SK-N-SH treated with all-trans-retinoic acid at 6 μM for 48 hours (cell line): ENCODE data around the gene COL6A1.

ENCODE experiments used
- ATAC-seq: fragments of 200-7000 bp; cut with Tn5 transposase; 3 replicates; pipeline ENCODE4 v1.9.1; 2020; ENCODE audit warnings: mild to moderate bottlenecking, moderate library complexity
- ARNTL ChIP-seq: fragments of 450-650 bp; formaldehyde crosslinking; IDR thresholded peaks from 2 replicates; pipeline ENCODE4 v1.5.0; 2020; ENCODE audit warnings: low read depth, mild to moderate bottlenecking, moderate library complexity, borderline replicate concordance
- BACH2 ChIP-seq: fragments of 250-450 bp; sonication (Bioruptor Pico); IDR thresholded peaks from 2 replicates; pipeline ENCODE4 v1.9.0; 2021; ENCODE audit warnings: mild to moderate bottlenecking, borderline replicate concordance
- CREB5 ChIP-seq: fragments of 250-450 bp; sonication (Bioruptor Pico); IDR thresholded peaks from 2 replicates; pipeline ENCODE4 v1.5.1; 2020; ENCODE audit warnings: low read depth, mild to moderate bottlenecking, moderate library complexity
- CSDC2 ChIP-seq: fragments of 250-450 bp; sonication (Bioruptor Pico); IDR thresholded peaks from 2 replicates; pipeline ENCODE4 v1.5.0; 2020; ENCODE audit warnings: mild to moderate bottlenecking, moderate library complexity
- ESRRG ChIP-seq: fragments of 250-450 bp; sonication (Bioruptor Pico); IDR thresholded peaks from 2 replicates; pipeline ENCODE4 v1.6.1; 2021; ENCODE audit warnings: mild to moderate bottlenecking
- GLIS3 ChIP-seq: fragments of 250-450 bp; sonication (Bioruptor Pico); IDR thresholded peaks from 2 replicates; pipeline ENCODE4 v1.5.0; 2020; ENCODE audit warnings: mild to moderate bottlenecking, moderate library complexity
- ISL1 ChIP-seq: fragments of 250-450 bp; sonication (Bioruptor Pico); IDR thresholded peaks from 2 replicates; pipeline ENCODE4 v2.1.2; 2022; ENCODE audit warnings: mild to moderate bottlenecking, moderate library complexity
- PATZ1 ChIP-seq: fragments of 250-450 bp; sonication (Bioruptor Pico); IDR thresholded peaks from 2 replicates; pipeline ENCODE4 v1.8.0; 2020; ENCODE audit warnings: mild to moderate bottlenecking, moderate library complexity, borderline replicate concordance
- POU6F1 ChIP-seq: fragments of 250-450 bp; sonication (Bioruptor Pico); IDR thresholded peaks from 2 replicates; pipeline ENCODE4 v1.8.0; 2021; ENCODE audit warnings: low read depth, mild to moderate bottlenecking, moderate library complexity, borderline replicate concordance
- PPARA ChIP-seq: fragments of 250-450 bp; sonication (Bioruptor Pico); IDR thresholded peaks from 2 replicates; pipeline ENCODE4 v1.5.0; 2020; ENCODE audit warnings: mild to moderate bottlenecking, borderline replicate concordance
- SNAI2 ChIP-seq: fragments of 250-450 bp; sonication (Bioruptor Pico); IDR thresholded peaks from 2 replicates; pipeline ENCODE4 v1.5.0; 2020; ENCODE audit warnings: mild to moderate bottlenecking, moderate library complexity
- TCF4 ChIP-seq: fragments of 250-450 bp; sonication (Bioruptor Pico); IDR thresholded peaks from 2 replicates; pipeline ENCODE4 v1.8.0; 2021; ENCODE audit warnings: mild to moderate bottlenecking, moderate library complexity, borderline replicate concordance
- TOX ChIP-seq: fragments of 250-450 bp; sonication (Bioruptor Pico); IDR thresholded peaks from 2 replicates; pipeline ENCODE4 v1.8.0; 2021; ENCODE audit warnings: mild to moderate bottlenecking, moderate library complexity, borderline replicate concordance
- TSHZ2 ChIP-seq: fragments of 250-450 bp; sonication (Bioruptor Pico); IDR thresholded peaks from 2 replicates; pipeline ENCODE4 v1.5.0; 2020; ENCODE audit warnings: mild to moderate bottlenecking, moderate library complexity
- ZC3H10 ChIP-seq: fragments of 250-450 bp; sonication (Bioruptor Pico); IDR thresholded peaks from 2 replicates; pipeline ENCODE4 v1.5.1; 2021; ENCODE audit warnings: mild to moderate bottlenecking, moderate library complexity
- ZFP3 ChIP-seq: fragments of 250-450 bp; sonication (Bioruptor Pico); IDR thresholded peaks from 2 replicates; pipeline ENCODE4 v1.5.0; 2020; ENCODE audit warnings: mild to moderate bottlenecking, moderate library complexity
- ZFP30 ChIP-seq: fragments of 450-650 bp; formaldehyde crosslinking; IDR thresholded peaks from 2 replicates; pipeline ENCODE4 v1.5.0; 2022; ENCODE audit warnings: mild to moderate bottlenecking, moderate library complexity
- ZNF565 ChIP-seq: fragments of 450-650 bp; formaldehyde crosslinking; conservative IDR thresholded peaks from 2 replicates; pipeline ENCODE4 v1.5.0; 2020; ENCODE audit warnings: low read depth, mild to moderate bottlenecking, moderate library complexity
- ZNF70 ChIP-seq: fragments of 450-650 bp; formaldehyde crosslinking; IDR thresholded peaks from 2 replicates; pipeline ENCODE4 v1.5.0; 2020; ENCODE audit warnings: mild to moderate bottlenecking, moderate library complexity
- ZNF8 ChIP-seq: fragments of 450-650 bp; formaldehyde crosslinking; IDR thresholded peaks from 2 replicates; pipeline ENCODE4 v1.5.0; 2020; ENCODE audit warnings: mild to moderate bottlenecking, moderate library complexity

The COL6A1 gene

GRCh38 chr21:45997495-45998275 lies 16.1 kb downstream of the COL6A1 start:
- TF ChIP-seq ARNTL (CRISPR knock-in tag) (no peak), GLIS3 (CRISPR knock-in tag) (no peak), PPARA (CRISPR knock-in tag) (no peak), ISL1 (CRISPR knock-in tag) (no peak), ZNF565 (CRISPR knock-in tag) (no peak), CREB5 (CRISPR knock-in tag) (no peak), TCF4 (CRISPR knock-in tag) (no peak), ZNF8 (CRISPR knock-in tag) (no peak), CSDC2 (CRISPR knock-in tag) (no peak)
- ATAC-seq, result no peak

- TF ChIP-seq TCF4 (CRISPR knock-in tag) (no peak), CREB5 (CRISPR knock-in tag) (no peak), PATZ1 (CRISPR knock-in tag) (no peak), ESRRG (CRISPR knock-in tag) (no peak), TOX (no peak)
- ATAC-seq, result no peak
Observed at GRCh38 chr21:45998276-45998701, 16.7 kb downstream of the COL6A1 start.

- no peak for ATAC-seq
- TF ChIP-seq ZNF8 (CRISPR knock-in tag), result no peak
- TF ChIP-seq PATZ1 (CRISPR knock-in tag), result no peak
- no peak for TF ChIP-seq ZNF70 (CRISPR knock-in tag)
- TF ChIP-seq ZFP30 (CRISPR knock-in tag), result no peak
- no peak for TF ChIP-seq CREB5 (CRISPR knock-in tag)
- TF ChIP-seq SNAI2 (CRISPR knock-in tag), result no peak
- TF ChIP-seq PPARA (CRISPR knock-in tag), result no peak
- TF ChIP-seq POU6F1 (CRISPR knock-in tag), result no peak
- TF ChIP-seq TOX, result no peak
- no peak for TF ChIP-seq TCF4 (CRISPR knock-in tag)
- no peak for TF ChIP-seq TSHZ2 (CRISPR knock-in tag)
- TF ChIP-seq BACH2 (CRISPR knock-in tag), result no peak
- no peak for TF ChIP-seq ZFP3 (CRISPR knock-in tag)
- TF ChIP-seq ZC3H10, result no peak
- TF ChIP-seq ESRRG (CRISPR knock-in tag), result no peak
Observed at GRCh38 chr21:45998871-45999580, 17.5 kb downstream of the COL6A1 start.
